NB4 (cell line): Measurements from ENCODE around the gene GALNT10.

Experiments
- DNase-seq: peaks from one replicate; pipeline ENCODE4 v3.0.0; 2010; ENCODE audit warnings: low read depth
- H3K4me3 ChIP-seq: one replicate; pipeline ENCODE4 v1.5.1; 2011; ENCODE audit warnings: mild to moderate bottlenecking, low read depth, low read length, moderate library complexity
- MAX ChIP-seq: IDR thresholded peaks from 2 replicates; pipeline ENCODE4 v1.6.1; 2011; ENCODE audit warnings: low read depth, low read length
- MYC ChIP-seq: IDR thresholded peaks from 2 replicates; pipeline ENCODE4 v1.6.1; 2011; ENCODE audit warnings: low read depth, low read length
- POLR2A ChIP-seq: IDR thresholded peaks from 2 replicates; pipeline ENCODE4 v1.6.1; 2011; ENCODE audit warnings: mild to moderate bottlenecking; ENCODE audit not compliant: insufficient read length; ENCODE audit errors: extremely low read depth
- TF ChIP-seq, protein P1 (sequence below): IDR thresholded peaks from one replicate; pipeline ENCODE4 v1.5.1; 2012; ENCODE audit warnings: low read depth, low read length

The GALNT10 gene

DNA sequence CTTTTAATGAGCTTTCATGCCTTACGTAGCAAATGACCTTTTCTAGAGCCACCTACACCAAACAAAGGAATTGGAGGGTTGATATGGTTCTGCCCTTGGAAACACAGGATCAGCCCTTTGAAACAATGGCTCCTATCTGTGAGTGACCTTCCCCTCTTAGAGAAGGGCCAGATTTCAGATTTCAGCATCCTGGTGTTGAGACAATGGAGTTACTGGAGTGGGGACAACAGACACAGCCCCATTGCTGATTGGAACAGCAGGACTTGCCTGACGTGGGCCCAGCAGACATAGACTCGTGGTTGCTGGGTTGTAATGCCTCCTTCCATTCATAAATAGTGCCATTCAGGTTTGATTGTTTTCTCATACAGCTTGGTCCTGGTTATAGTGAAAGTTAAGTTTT, 96.0 kb downstream of the GALNT10 start:
- no peak overlapping the region for H3K4me3 ChIP-seq
- no peak for DNase-seq
- TF ChIP-seq, protein P1, sequence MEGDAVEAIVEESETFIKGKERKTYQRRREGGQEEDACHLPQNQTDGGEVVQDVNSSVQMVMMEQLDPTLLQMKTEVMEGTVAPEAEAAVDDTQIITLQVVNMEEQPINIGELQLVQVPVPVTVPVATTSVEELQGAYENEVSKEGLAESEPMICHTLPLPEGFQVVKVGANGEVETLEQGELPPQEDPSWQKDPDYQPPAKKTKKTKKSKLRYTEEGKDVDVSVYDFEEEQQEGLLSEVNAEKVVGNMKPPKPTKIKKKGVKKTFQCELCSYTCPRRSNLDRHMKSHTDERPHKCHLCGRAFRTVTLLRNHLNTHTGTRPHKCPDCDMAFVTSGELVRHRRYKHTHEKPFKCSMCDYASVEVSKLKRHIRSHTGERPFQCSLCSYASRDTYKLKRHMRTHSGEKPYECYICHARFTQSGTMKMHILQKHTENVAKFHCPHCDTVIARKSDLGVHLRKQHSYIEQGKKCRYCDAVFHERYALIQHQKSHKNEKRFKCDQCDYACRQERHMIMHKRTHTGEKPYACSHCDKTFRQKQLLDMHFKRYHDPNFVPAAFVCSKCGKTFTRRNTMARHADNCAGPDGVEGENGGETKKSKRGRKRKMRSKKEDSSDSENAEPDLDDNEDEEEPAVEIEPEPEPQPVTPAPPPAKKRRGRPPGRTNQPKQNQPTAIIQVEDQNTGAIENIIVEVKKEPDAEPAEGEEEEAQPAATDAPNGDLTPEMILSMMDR: no peak
- no peak for TF ChIP-seq MYC
- no peak for TF ChIP-seq POLR2A
- no peak for TF ChIP-seq MAX

DNA sequence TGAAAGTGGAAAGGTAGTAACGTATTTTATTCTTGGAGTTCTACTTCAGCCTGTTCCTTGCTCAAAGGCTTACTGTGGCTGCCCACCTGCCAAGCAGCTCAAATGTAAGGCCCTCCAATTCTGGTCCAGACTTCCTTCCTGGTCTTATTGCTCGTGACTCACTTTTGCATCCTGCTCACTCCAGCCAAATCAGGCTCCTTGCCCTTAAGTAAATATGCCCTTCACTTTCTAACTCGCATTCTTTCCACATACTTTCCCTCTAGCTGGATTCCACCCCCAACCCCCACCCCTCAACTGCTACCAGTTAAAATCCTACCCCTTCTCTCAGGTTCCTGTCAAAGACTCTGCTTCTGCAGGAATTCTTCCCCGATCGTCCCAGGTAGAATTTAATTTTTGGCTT, 96.6 kb downstream of the GALNT10 start:
- TF ChIP-seq, protein P1: no peak
- TF ChIP-seq MAX (no peak), MYC (no peak), POLR2A (no peak)

GRCh38 chr5:154288145-154288544, 97.6 kb downstream of the GALNT10 start:
- TF ChIP-seq POLR2A (no peak), MYC (no peak), MAX (no peak)
- TF ChIP-seq, protein P1: no peak
- DNase-seq: no peak
- H3K4me3 ChIP-seq: no peak overlapping the region

More for the DNA sequence above, 96.6 kb downstream of the GALNT10 start:
- H3K4me3 ChIP-seq: no peak overlapping the region
- no peak for DNase-seq

DNA sequence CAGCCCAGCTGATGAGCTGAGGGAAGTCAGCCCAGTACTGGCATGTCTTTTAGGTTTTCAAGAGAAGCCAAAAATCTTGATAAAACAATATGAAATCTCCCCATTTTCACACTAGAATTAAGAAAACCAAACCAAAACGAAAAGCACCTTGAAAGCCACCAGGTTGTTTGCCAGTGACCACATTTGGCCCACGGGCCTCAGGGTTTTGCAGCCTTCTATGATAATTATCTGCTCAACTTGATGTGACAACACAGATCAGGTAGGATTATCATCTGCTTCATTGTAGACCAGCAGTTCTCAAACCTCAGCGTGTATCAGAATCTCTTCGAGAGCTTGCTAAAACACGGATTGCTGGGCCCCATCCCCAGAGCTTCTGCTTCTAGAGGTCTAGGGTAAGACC, 101.4 kb downstream of the GALNT10 start:
- no peak overlapping the region for H3K4me3 ChIP-seq
- no peak for DNase-seq
- no peak for TF ChIP-seq POLR2A
- TF ChIP-seq, protein P1: no peak
- TF ChIP-seq MYC: no peak
- no peak for TF ChIP-seq MAX

- no peak overlapping the region for H3K4me3 ChIP-seq
- TF ChIP-seq, protein P1: no peak
- no peak for TF ChIP-seq MAX
- no peak for DNase-seq
Observed at GRCh38 chr5:154293219-154293618, 102.7 kb downstream of the GALNT10 start.

DNA sequence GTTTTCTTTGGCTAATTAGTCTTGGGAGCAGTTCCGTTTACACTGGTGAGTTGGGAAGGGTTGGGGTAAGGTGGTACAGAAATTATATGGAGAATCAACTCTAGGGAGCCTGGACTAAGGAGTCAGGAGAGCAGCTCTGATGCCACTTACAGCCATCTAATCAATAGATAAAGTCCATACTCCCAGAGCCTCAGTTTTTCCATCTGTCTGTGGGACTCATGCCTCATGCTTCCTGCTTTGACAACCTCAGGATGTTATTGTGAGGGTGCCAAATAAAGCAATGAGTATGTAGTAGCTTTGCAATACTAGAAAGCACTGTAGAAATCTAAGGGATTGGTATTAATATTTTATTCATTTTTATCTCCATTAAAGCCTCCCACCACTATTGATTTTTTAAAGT, 105.0 kb downstream of the GALNT10 start:
- TF ChIP-seq POLR2A: no peak
- TF ChIP-seq, protein P1: no peak
- TF ChIP-seq MYC: no peak
- H3K4me3 ChIP-seq: no peak overlapping the region
- no peak for DNase-seq
